DND-41 (cell line): Measurements from ENCODE around the gene NKD1.

Source experiments
- EZH2 ChIP-seq: IDR thresholded peaks from 3 replicates; pipeline ENCODE4 v1.6.1; 2012; ENCODE audit warnings: borderline replicate concordance, low read depth, mild to moderate bottlenecking, moderate library complexity, low read length, inconsistent platforms; ENCODE audit not compliant: severe bottlenecking
- TF ChIP-seq, protein P1 (sequence below): IDR thresholded peaks from 2 replicates; pipeline ENCODE4 v1.5.1; 2012; ENCODE audit warnings: borderline replicate concordance, low read length, moderate library complexity, mild to moderate bottlenecking; ENCODE audit not compliant: poor library complexity, severe bottlenecking; ENCODE audit errors: extremely low read depth

- no peak for TF ChIP-seq EZH2
- TF ChIP-seq, protein P1, sequence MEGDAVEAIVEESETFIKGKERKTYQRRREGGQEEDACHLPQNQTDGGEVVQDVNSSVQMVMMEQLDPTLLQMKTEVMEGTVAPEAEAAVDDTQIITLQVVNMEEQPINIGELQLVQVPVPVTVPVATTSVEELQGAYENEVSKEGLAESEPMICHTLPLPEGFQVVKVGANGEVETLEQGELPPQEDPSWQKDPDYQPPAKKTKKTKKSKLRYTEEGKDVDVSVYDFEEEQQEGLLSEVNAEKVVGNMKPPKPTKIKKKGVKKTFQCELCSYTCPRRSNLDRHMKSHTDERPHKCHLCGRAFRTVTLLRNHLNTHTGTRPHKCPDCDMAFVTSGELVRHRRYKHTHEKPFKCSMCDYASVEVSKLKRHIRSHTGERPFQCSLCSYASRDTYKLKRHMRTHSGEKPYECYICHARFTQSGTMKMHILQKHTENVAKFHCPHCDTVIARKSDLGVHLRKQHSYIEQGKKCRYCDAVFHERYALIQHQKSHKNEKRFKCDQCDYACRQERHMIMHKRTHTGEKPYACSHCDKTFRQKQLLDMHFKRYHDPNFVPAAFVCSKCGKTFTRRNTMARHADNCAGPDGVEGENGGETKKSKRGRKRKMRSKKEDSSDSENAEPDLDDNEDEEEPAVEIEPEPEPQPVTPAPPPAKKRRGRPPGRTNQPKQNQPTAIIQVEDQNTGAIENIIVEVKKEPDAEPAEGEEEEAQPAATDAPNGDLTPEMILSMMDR = no peak
Observed at GRCh38 chr16:50645563-50646220, 97.5 kb downstream of the NKD1 start.
